Esophagus muscularis mucosa (tissue), 4 donors: ENCODE data around the gene MAML3. TPM values are rescaled to one million over a fixed set of nuclear protein-coding genes. Genes with fewer than 3 reads are reported as not detected.

Experiments used
- DNase-seq: peaks from one replicate; pipeline ENCODE4 v3.0.0-alpha.2; 2017; ENCODE audit errors: extremely low spot score
- H3K27ac ChIP-seq, 4 donors: fragments of 200-600 bp; sonication (generic); replicated peaks in 1 of 4; 1 replicate in 3 of 4; 2 replicates in 1 of 4; pipeline ENCODE4 v1.5.1; 2016 to 2019; ENCODE audit warnings: mild to moderate bottlenecking in 1 of 4
- H3K27me3 ChIP-seq, 4 donors: fragments of 200-600 bp; sonication (generic); one replicate each; pipeline versions ENCODE4 v1.5.1 to v1.6.0; 2016 to 2019
- H3K36me3 ChIP-seq, 4 donors: fragments of 200-600 bp; sonication (generic); one replicate each; pipeline ENCODE4 v1.5.1; 2016 to 2019
- H3K4me1 ChIP-seq, 4 donors: fragments of 200-600 bp; sonication (generic); one replicate each; pipeline ENCODE4 v1.5.1; 2016 to 2019
- H3K4me3 ChIP-seq, 4 donors: fragments of 200-600 bp; sonication (generic); 1 replicate in 2 of 4; 2 replicates in 2 of 4; pipeline ENCODE4 v1.5.1; 2016 to 2019; ENCODE audit warnings: mild to moderate bottlenecking in 4 of 4, moderate library complexity in 1 of 4
- H3K9me3 ChIP-seq, 4 donors: fragments of 200-600 bp; sonication (generic); 1 replicate in 3 of 4; 2 replicates in 1 of 4; pipeline ENCODE4 v1.5.1; 2016 to 2019
- CTCF ChIP-seq, 3 experiments: fragments of 200-600 bp in 2 of 3; fragments of 450-650 bp in 1 of 3; sonication (generic) in 2 of 3; IDR thresholded peaks; one replicate each; pipeline ENCODE4 v1.5.1; 2017 to 2019; ENCODE audit warnings: antibody characterized with exemption in 3 of 3, mild to moderate bottlenecking in 2 of 3, moderate library complexity in 1 of 3
- EP300 ChIP-seq: sonication (generic); formaldehyde crosslinking; IDR thresholded peaks from one replicate; pipeline ENCODE4 v1.6.1; 2017; ENCODE audit warnings: antibody characterized with exemption
- POLR2A ChIP-seq: fragments of 450-650 bp; IDR thresholded peaks from one replicate; pipeline ENCODE4 v1.6.1; 2017; ENCODE audit warnings: antibody characterized with exemption, moderate library complexity, mild to moderate bottlenecking, low read depth
- POLR2AphosphoS5 ChIP-seq, 2 donors: sonication (generic); formaldehyde crosslinking; IDR thresholded peaks; one replicate each; pipeline ENCODE4 v1.6.1; 2017; ENCODE audit warnings: antibody characterized with exemption in 2 of 2
- WGBS: methylation state at CpG from one replicate; pipeline ENCODE4 v1.1.5; 2018; 5-methylcytosine and 5-hydroxymethylcytosine counted together
- intact Hi-C: fragments of 100-400 bp; cut with DNase I; formaldehyde crosslinking; loops from one replicate; pipeline ENCODE4 v1.15.1; 2023
- total RNA-seq, 4 donors: library from RNA; depleted of rRNA; stranded (reverse); fragments of >200 nt; gene quantifications; one replicate each; pipeline versions ENCODE4 v1.1.0 to v1.2.1, GENCODE V29; 2016

The MAML3 gene
- total RNA-seq, 4 donors from 2014 or later: 5.0 to 8.7 (median 7.1) TPM

- Histone ChIP-seq H3K36me3 (no peaks in the 10 kb centered on the region), H3K27me3 (no peaks in the 10 kb centered on the region), H3K27ac (no peak overlapping the region), H3K4me1 (peaks cover 0 to 2% (median under 1%) of the 10 kb centered on the region in 4 donors), H3K4me3 (no peak overlapping the region), H3K9me3 (no peaks in the 10 kb centered on the region)
- no peak for TF ChIP-seq POLR2AphosphoS5 (IDR thresholded peaks at IDR 0.05)
- 89% methylated on average over 6 of the region's 6 CpGs for WGBS
- intact Hi-C loops: no loop called here
- DNase-seq: no peak
Observed at GRCh38 chr4:140126261-140126660, 27.7 kb downstream of the MAML3 start.

- TF ChIP-seq CTCF (IDR thresholded peaks at IDR 0.05) (no peak), EP300 (no peak), POLR2A (no peak), POLR2AphosphoS5 (IDR thresholded peaks at IDR 0.05) (no peak)
- 86% methylated on average over 2 of the region's 2 CpGs for WGBS
- H3K27ac ChIP-seq: no peak overlapping the region
- no peak overlapping the region for H3K4me3 ChIP-seq
- H3K9me3 ChIP-seq: no peaks in the 10 kb centered on the region
- H3K36me3 ChIP-seq: no peaks in the 10 kb centered on the region
- H3K4me1 ChIP-seq: peaks cover 0 to 10% (median 5%) of the 10 kb centered on the region in 4 donors
- DNase-seq: no peak
- intact Hi-C loops: no loop called here
- no peaks in the 10 kb centered on the region for H3K27me3 ChIP-seq
Observed at GRCh38 chr4:140125374-140125773, 28.6 kb downstream of the MAML3 start.

GRCh38 chr4:140123666-140124377, 30.2 kb downstream of the MAML3 start:
- H3K27ac ChIP-seq: no peak overlapping the region
- H3K4me3 ChIP-seq: no peak overlapping the region
- no peaks in the 10 kb centered on the region for H3K36me3 ChIP-seq
- DNase-seq: no peak
- intact Hi-C loops: no loop called here
- WGBS: 93% methylated on average over 8 of the region's 8 CpGs
- no peak for TF ChIP-seq POLR2AphosphoS5 (IDR thresholded peaks at IDR 0.05)
- no peak for TF ChIP-seq CTCF (IDR thresholded peaks at IDR 0.05)
- TF ChIP-seq EP300: no peak
- TF ChIP-seq POLR2A: no peak
- no peaks in the 10 kb centered on the region for H3K27me3 ChIP-seq
- H3K4me1 ChIP-seq: peaks cover 0 to 11% (median 5%) of the 10 kb centered on the region in 4 donors
- H3K9me3 ChIP-seq: no peaks in the 10 kb centered on the region

GRCh38 chr4:140122891-140123290, 31.1 kb downstream of the MAML3 start:
- TF ChIP-seq POLR2A (no peak), EP300 (no peak), CTCF (IDR thresholded peaks at IDR 0.05) (no peak), POLR2AphosphoS5 (IDR thresholded peaks at IDR 0.05) (no peak)
- Histone ChIP-seq H3K36me3 (no peaks in the 10 kb centered on the region), H3K27me3 (no peaks in the 10 kb centered on the region), H3K27ac (no peak overlapping the region), H3K4me3 (no peak overlapping the region), H3K9me3 (no peaks in the 10 kb centered on the region), H3K4me1 (peaks cover 0 to 11% (median 5%) of the 10 kb centered on the region in 4 donors)
- WGBS: 63% methylated on average over 1 of the region's 1 CpG
- DNase-seq: no peak
- intact Hi-C loops: no loop called here

- DNase-seq: no peak
- H3K4me1 ChIP-seq: peaks cover 0 to 11% (median 5%) of the 10 kb centered on the region in 4 donors
- H3K27me3 ChIP-seq: no peaks in the 10 kb centered on the region
- no peak overlapping the region for H3K27ac ChIP-seq
- H3K36me3 ChIP-seq: no peaks in the 10 kb centered on the region
- H3K9me3 ChIP-seq: no peaks in the 10 kb centered on the region
- intact Hi-C loops: no loop called here
- H3K4me3 ChIP-seq: no peak overlapping the region
- 87% methylated on average over 3 of the region's 3 CpGs for WGBS
- no peak for TF ChIP-seq POLR2A
- no peak for TF ChIP-seq EP300
- no peak for TF ChIP-seq CTCF (IDR thresholded peaks at IDR 0.05)
- no peak for TF ChIP-seq POLR2AphosphoS5 (IDR thresholded peaks at IDR 0.05)
Observed at GRCh38 chr4:140121646-140122045, 32.3 kb downstream of the MAML3 start.
